ENCODE measurements around the gene MACROD2. TPM values are rescaled to one million over a fixed set of nuclear protein-coding genes. Genes with fewer than 3 reads are reported as not detected.

MACROD2 gene
- total RNA-seq, 1 donor from 2014 or later: 17.6 TPM

- DNase-seq: no peak
Observed at GRCh38 chr20:14918281-14918680, 923.0 kb downstream of the MACROD2 start.

- DNase-seq: peak; percentile 78
Observed at GRCh38 chr20:14918976-14919375, 923.7 kb downstream of the MACROD2 start.

- peak; percentile 70 for DNase-seq
Observed at GRCh38 chr20:14919501-14920081, 924.3 kb downstream of the MACROD2 start.

- DNase-seq: peak; percentile 58
Observed at GRCh38 chr20:14921513-14921912, 926.2 kb downstream of the MACROD2 start.

- DNase-seq: no peak
Observed at GRCh38 chr20:14922503-14923267, 927.4 kb downstream of the MACROD2 start.

GRCh38 chr20:14924433-14924832 is 929.1 kb downstream of the MACROD2 start:
- no peak for DNase-seq

GRCh38 chr20:14925300-14925699 is 930.0 kb downstream of the MACROD2 start:
- peak; percentile 35 for DNase-seq

GRCh38 chr20:14926436-14926835 is 931.1 kb downstream of the MACROD2 start:
- DNase-seq: peak; percentile 11

- DNase-seq: no peak
Observed at GRCh38 chr20:14928083-14928482, 932.8 kb downstream of the MACROD2 start.

GRCh38 chr20:14929388-14929787 is 934.1 kb downstream of the MACROD2 start:
- no peak for DNase-seq

- DNase-seq: no peak
Observed at GRCh38 chr20:14932040-14932439, 936.7 kb downstream of the MACROD2 start.

- no peak for DNase-seq
Observed at GRCh38 chr20:14935285-14935684, 940.0 kb downstream of the MACROD2 start.

GRCh38 chr20:14937021-14937420 is 941.7 kb downstream of the MACROD2 start:
- DNase-seq: no peak

- no peak for DNase-seq
Observed at GRCh38 chr20:14937846-14938245, 942.5 kb downstream of the MACROD2 start.

- no peak for DNase-seq
Observed at GRCh38 chr20:14947536-14947935, 952.2 kb downstream of the MACROD2 start.

GRCh38 chr20:14947946-14948345 is 952.6 kb downstream of the MACROD2 start:
- no peak for DNase-seq

GRCh38 chr20:14948416-14948815 is 953.1 kb downstream of the MACROD2 start:
- no peak for DNase-seq

GRCh38 chr20:14950633-14951032 is 955.3 kb downstream of the MACROD2 start:
- no peak for DNase-seq

- no peak for DNase-seq
Observed at GRCh38 chr20:14951105-14951504, 955.8 kb downstream of the MACROD2 start.

GRCh38 chr20:14951707-14952418 is 956.5 kb downstream of the MACROD2 start:
- no peak for DNase-seq

GRCh38 chr20:14953736-14954135 is 958.4 kb downstream of the MACROD2 start:
- no peak for DNase-seq

- no peak for DNase-seq
Observed at GRCh38 chr20:14955399-14955798, 960.1 kb downstream of the MACROD2 start.

GRCh38 chr20:14956026-14956425 is 960.7 kb downstream of the MACROD2 start:
- DNase-seq: no peak
